Activated effector memory CD4-positive, alpha-beta T cell treated with anti-CD3 and anti-CD28 coated beads, Interleukin-2, amount 50 U/mL, for 16 hours (primary cell): ENCODE data around the gene SALL2.
A peak's percentile ranks its signal among the peaks of the same experiment; 100 is the strongest.

Source experiments
- DNase-seq: peaks from one replicate; pipeline ENCODE4 v3.0.0-alpha.2; 2020

The SALL2 gene

GRCh38 chr14:21476925-21477681 lies 49.0 kb downstream of the SALL2 start, which contains the start of the genes RAB2B and TOX4:
TSS of gene RAB2B (minus strand) at chr14:21476959. CDS start at chr14:21476872, 87 bp downstream.
TSS of gene TOX4 (plus strand) at chr14:21477195. CDS start at chr14:21477279, 84 bp downstream.
- peak; percentile 98 for DNase-seq

GRCh38 chr14:21476523-21476924 lies 49.6 kb downstream of the SALL2 start:
- DNase-seq = peak; percentile 94

GRCh38 chr14:21475767-21476522 lies 50.2 kb downstream of the SALL2 start:
- DNase-seq = no peak
